Progenitor cell of endocrine pancreas (in vitro differentiated cells): Measurements from ENCODE around the gene GALNT15. TPM values are rescaled to one million over a fixed set of nuclear protein-coding genes. Genes with fewer than 3 reads are reported as not detected.

Experiments
- DNase-seq: peaks from one replicate; pipeline ENCODE4 v3.0.0; 2021; ENCODE audit warnings: low spot score; ENCODE audit not compliant: unreplicated experiment
- H3K27ac Mint-ChIP-seq: 2 replicates; pipeline ENCODE4 v1.8.0; 2021; ENCODE audit warnings: mild to moderate bottlenecking, moderate library complexity, mixed read lengths
- H3K27me3 Mint-ChIP-seq: 2 replicates; pipeline ENCODE4 v1.8.0; 2021; ENCODE audit warnings: mixed read lengths
- H3K36me3 Mint-ChIP-seq: 2 replicates; pipeline ENCODE4 v1.8.0; 2022; ENCODE audit warnings: mixed read lengths; ENCODE audit not compliant: insufficient read depth
- H3K4me1 Mint-ChIP-seq: 2 replicates; pipeline ENCODE4 v1.8.0; 2021; ENCODE audit warnings: low read depth, mixed read lengths
- H3K4me3 Mint-ChIP-seq: 2 replicates; pipeline ENCODE4 v1.8.0; 2021; ENCODE audit warnings: low read depth, mild to moderate bottlenecking, moderate library complexity, mixed read lengths
- H3K9me3 Mint-ChIP-seq: 2 replicates; pipeline ENCODE4 v1.8.0; 2021; ENCODE audit warnings: low read depth, mixed read lengths
- total RNA-seq: library from RNA; stranded (reverse); gene quantifications from 2 replicates; pipeline ENCODE4 v1.2.1, GENCODE V29; 2021
- TF ChIP-seq, protein P1 (sequence below): fragments of 200-600 bp; sonication (generic); IDR thresholded peaks from one replicate; pipeline ENCODE4 v1.5.0; 2021; ENCODE audit warnings: antibody characterized with exemption, mild to moderate bottlenecking; ENCODE audit not compliant: unreplicated experiment

The GALNT15 gene
- total RNA-seq, 1 donor from 2014 or later, result 0.46 TPM

GRCh38 chr3:16211176-16211904 lies 36.9 kb downstream of the GALNT15 start:
- Mint-ChIP-seq H3K27me3 (peaks cover 3% of the 10 kb centered on the region), H3K4me3 (no peak overlapping the region), H3K9me3 (no peaks in the 10 kb centered on the region), H3K36me3 (no peaks in the 10 kb centered on the region), H3K4me1 (no peaks in the 10 kb centered on the region), H3K27ac (no peak overlapping the region)
- no peak for DNase-seq
- TF ChIP-seq, protein P1, sequence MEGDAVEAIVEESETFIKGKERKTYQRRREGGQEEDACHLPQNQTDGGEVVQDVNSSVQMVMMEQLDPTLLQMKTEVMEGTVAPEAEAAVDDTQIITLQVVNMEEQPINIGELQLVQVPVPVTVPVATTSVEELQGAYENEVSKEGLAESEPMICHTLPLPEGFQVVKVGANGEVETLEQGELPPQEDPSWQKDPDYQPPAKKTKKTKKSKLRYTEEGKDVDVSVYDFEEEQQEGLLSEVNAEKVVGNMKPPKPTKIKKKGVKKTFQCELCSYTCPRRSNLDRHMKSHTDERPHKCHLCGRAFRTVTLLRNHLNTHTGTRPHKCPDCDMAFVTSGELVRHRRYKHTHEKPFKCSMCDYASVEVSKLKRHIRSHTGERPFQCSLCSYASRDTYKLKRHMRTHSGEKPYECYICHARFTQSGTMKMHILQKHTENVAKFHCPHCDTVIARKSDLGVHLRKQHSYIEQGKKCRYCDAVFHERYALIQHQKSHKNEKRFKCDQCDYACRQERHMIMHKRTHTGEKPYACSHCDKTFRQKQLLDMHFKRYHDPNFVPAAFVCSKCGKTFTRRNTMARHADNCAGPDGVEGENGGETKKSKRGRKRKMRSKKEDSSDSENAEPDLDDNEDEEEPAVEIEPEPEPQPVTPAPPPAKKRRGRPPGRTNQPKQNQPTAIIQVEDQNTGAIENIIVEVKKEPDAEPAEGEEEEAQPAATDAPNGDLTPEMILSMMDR, result no peak

DNA sequence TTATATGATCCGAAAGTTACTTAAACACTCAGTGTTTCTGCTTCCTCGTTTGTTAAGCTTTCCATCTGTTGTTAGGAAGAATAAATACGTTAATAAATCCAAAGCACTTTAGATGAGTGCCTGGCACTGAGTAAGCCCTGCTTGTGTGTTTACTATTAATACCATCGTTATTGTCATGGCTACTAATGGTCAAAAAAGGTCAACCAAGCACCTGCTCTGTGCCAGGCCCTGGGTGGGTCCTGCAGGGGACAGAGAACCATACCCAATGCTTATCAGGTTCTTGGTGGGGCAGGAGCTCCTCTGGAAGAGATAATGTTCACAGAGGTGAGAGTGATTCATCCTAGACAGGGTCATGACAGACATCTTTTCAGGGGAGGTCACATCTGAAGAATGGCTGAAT lies 39.9 kb downstream of the GALNT15 start:
- H3K4me3 Mint-ChIP-seq, result no peak overlapping the region
- H3K9me3 Mint-ChIP-seq, result no peaks in the 10 kb centered on the region
- peaks cover 12% of the 10 kb centered on the region for H3K4me1 Mint-ChIP-seq
- no peak for DNase-seq
- H3K36me3 Mint-ChIP-seq, result no peaks in the 10 kb centered on the region
- TF ChIP-seq, protein P1, result no peak
- H3K27me3 Mint-ChIP-seq, result peaks cover 3% of the 10 kb centered on the region
- no peak overlapping the region for H3K27ac Mint-ChIP-seq

- peaks cover 3% of the 10 kb centered on the region for H3K27me3 Mint-ChIP-seq
- no peaks in the 10 kb centered on the region for H3K36me3 Mint-ChIP-seq
- H3K27ac Mint-ChIP-seq, result no peak overlapping the region
- DNase-seq, result no peak
- peaks cover 12% of the 10 kb centered on the region for H3K4me1 Mint-ChIP-seq
- H3K9me3 Mint-ChIP-seq, result no peaks in the 10 kb centered on the region
- no peak overlapping the region for H3K4me3 Mint-ChIP-seq
- TF ChIP-seq, protein P1, result no peak
These were observed 42.0 kb downstream of the GALNT15 start for GRCh38 chr3:16216373-16216935.

- Mint-ChIP-seq H3K27ac (no peak overlapping the region), H3K27me3 (peaks cover 4% of the 10 kb centered on the region), H3K36me3 (no peaks in the 10 kb centered on the region), H3K9me3 (no peaks in the 10 kb centered on the region), H3K4me1 (peaks cover 12% of the 10 kb centered on the region), H3K4me3 (no peak overlapping the region)
- DNase-seq, result no peak
- TF ChIP-seq, protein P1, result no peak
These were observed 45.3 kb downstream of the GALNT15 start for GRCh38 chr3:16219777-16220176.

GRCh38 chr3:16221990-16222389 lies 47.5 kb downstream of the GALNT15 start:
- Mint-ChIP-seq H3K4me3 (no peak overlapping the region), H3K27me3 (peaks cover 4% of the 10 kb centered on the region), H3K4me1 (peaks cover 12% of the 10 kb centered on the region), H3K9me3 (no peaks in the 10 kb centered on the region), H3K36me3 (no peaks in the 10 kb centered on the region), H3K27ac (no peak overlapping the region)
- TF ChIP-seq, protein P1, result no peak
- DNase-seq, result no peak
